Stimulated activated CD4-positive, alpha-beta T cell treated with anti-CD3 and anti-CD28 coated beads, Interleukin-2, amount 100 ng/mL, for 24 hours (primary cell): ENCODE measurements around the gene ITPR2.
"Not testable (repeated sequence)": the region's sequence is repeated elsewhere in the genome, so short reads cannot be mapped to it uniquely, and the experiment has no call there.

Experiments
- DNase-seq, 2 donors: peaks; one replicate each; pipeline ENCODE4 v3.0.0-alpha.2; 2020

Gene ITPR2

DNA sequence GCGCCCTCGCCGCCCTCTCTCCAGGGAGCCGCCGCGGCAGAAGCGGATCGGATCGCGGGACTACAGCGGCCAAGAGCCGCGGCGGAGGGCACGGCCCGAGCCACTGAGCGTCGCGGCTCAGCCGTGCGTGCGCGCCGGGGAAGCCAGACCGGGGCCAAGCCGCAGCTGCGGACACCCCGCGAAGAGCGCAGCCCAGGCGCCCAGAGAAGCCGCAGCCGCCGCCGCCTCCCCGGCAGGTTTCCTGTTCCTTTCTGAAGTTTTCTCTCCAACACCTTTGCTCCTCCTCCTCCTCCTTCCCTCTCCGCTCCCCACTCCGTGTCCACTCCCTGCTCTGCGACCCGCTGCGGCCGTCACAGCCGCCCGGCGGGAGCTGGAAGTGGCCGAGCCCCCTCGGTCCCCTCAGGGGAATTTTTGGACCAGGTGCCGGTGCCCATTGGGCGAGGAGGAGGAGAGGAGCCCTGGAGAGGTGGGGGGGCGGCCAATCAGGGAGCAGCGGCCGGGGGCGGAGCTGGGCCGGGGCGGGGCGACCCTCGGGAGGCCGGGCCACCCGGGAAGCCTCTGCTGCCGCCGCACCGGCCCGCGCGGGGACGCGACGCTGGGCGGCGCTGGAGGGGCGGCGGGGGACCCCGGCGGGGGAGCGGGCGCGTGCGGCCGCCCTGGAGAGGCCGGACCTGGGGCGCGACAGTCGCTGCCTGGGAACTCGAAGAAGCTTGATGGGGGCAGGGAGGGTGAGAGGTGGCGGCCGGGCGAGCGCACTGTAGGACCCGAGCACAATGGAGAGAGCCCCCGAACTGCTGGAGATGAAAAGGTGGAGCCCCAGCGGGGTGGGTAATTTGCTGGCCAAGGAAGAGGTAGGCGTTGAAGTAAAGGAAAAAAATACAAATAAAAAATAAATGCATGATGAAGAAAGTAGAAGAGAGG lies at the start of gene ITPR2:
ITPR2 (minus strand) TSS at position 373 of the 921 bp plus-strand sequence. CDS start 413 bp downstream, outside the sequence.
- DNase-seq: peak; percentile 93 to 95

DNA sequence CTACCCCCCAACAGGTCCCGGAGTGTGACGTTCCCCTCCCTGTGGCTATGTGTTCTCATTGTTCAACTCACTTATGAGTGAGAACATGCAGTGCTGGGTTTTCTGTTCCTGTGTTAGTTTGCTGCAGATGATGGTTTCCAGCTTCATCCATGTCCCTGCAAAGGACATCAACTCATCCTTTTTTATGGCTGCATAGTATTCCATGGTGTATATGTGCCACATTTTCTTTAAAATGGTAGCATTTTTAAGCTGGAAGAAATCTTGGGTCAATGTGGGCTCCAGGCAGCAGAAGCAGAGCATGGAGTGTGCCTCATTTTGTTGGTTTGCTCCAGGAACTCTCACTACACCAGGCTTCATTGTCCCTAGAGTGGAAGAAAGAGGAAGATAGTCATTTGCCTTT lies 47.6 kb upstream of the ITPR2 start:
- no peak for DNase-seq

- DNase-seq: no peak
Observed at GRCh38 chr12:26878661-26879119, 45.7 kb upstream of the ITPR2 start.

DNA sequence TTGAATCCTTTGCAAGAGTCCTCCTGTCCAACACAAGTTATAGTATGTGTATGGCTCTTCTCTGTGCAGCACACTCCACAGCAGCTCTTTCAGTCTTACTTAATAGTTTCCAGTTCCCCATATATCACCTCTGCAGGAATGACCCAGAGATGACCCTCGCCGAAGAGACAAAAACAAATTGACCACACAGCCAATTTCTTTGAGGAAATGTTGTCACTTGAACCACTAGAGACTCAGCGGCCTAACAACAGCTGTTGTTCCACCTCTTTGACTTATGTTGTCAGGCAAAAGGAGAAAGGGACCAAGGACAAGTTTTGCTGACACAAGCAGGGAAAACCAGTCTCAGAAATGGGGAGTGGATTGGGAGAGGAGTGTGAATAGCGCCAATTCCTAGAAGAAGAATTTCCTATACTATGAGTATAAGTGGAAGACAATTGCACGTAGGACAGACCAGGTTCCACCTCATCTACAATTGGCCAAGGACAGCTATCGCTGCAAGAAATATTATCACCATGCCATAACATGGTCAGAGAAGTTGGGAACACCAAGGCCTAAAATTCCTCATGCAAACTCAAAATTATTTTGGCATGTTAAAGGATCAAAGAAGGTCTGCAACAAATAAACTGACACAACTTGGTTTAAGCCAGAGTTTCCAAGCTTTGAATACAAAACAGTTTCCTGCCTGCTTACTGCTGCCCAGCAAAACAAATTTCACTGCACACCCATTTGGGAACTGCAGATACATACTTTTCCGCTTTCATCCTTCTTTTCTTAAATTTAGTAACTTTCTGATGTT lies 41.7 kb upstream of the ITPR2 start:
- DNase-seq: no peak

- DNase-seq: no peak
Observed at GRCh38 chr12:26872625-26873024, 39.6 kb upstream of the ITPR2 start.

GRCh38 chr12:26871985-26872384 lies 39.0 kb upstream of the ITPR2 start:
- DNase-seq: no peak

- DNase-seq: no peak
Observed at GRCh38 chr12:26870491-26871419, 37.8 kb upstream of the ITPR2 start.

GRCh38 chr12:26869908-26870459 lies 37.0 kb upstream of the ITPR2 start:
- DNase-seq: no peak

DNA sequence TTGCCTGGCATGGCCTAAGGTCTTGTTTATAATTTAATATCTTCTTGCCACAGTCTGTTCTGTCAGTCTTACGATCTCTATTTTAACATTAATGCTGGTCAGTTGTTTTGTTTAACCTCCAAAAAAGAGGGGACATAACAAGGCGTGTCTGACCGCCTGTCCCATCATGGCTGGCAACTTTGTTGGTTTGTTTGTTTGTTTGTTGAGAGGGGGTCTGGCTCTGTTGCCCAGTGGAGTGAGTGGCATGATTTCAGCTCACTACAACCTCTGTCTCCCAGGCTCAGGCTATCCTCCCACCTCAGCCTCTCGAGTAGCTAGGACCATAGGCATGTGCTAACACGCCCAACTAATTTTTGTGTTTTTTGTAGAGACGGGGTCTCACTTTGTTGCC lies 36.1 kb upstream of the ITPR2 start:
- no peak for DNase-seq

DNA sequence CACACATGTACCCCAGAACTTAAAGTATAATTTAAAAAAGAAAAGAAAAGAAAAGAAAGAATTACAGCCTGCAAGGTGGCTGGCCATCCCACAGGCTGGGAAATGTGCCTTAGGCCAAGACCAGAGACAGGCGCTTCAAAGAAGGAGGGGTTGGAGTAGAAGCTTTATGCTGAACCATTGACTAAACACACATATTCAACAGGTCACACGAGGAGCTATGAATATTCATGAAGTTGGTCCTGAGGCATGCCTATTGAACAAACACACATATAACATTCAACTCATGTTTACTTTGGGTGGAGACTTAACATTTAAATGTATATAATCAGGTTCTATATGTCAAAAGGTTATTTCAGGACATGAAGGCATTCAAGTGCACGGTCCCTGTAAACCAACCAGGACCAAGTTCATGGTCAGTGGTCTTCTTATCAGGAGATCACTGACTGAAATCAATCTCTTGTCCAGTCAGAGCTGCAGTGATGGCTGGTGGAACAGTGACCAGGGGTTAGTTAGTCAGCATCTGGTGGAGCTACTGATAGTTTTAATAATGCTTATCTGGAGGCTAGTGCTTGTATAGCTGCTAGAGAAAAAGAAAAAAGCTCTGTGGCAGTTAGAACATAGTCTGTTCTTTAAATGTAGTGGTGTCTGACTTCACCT lies 35.6 kb upstream of the ITPR2 start:
- no peak for DNase-seq

DNA sequence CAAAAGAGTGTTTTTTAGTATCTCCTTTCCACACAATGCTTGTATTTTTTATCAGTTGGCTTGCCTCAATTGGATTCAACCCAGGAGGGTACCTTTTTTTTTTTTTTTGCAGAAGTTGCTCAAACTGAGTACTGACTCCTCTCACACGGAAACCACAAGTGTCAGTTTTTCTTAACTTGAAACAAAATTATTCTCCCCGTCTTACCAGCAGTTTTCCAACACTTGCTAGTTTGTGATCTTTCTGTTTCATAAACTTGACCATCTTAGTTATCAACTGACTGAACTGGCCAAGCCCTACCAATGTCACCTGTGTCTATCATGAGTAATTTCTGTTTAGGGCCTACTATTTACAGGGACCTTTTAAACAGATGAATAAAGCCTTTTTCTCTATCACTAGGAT lies 34.1 kb upstream of the ITPR2 start:
- no peak for DNase-seq

DNA sequence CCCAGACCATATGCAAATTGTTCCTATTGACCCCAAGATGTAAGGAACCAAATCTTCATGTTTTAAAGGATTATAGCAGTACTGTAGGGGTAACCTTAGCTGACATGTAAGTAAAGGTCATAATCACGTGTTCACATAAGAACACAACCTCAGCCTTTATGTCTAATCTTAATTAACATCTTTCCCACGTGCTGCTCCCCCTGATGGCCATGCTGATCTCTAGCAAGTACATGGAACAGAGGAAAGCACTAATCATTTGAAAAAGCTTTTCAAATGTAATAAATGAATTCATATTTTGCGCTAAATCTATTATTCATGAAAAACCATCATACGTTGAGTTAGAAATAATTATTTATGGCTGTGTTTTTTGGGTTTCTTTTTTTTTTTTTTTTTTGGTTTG lies 30.5 kb upstream of the ITPR2 start:
- DNase-seq: no peak

GRCh38 chr12:26862787-26863186 lies 29.8 kb upstream of the ITPR2 start:
- DNase-seq: not testable (repeated sequence)

GRCh38 chr12:26861690-26862089 lies 28.7 kb upstream of the ITPR2 start:
- DNase-seq: no peak

DNA sequence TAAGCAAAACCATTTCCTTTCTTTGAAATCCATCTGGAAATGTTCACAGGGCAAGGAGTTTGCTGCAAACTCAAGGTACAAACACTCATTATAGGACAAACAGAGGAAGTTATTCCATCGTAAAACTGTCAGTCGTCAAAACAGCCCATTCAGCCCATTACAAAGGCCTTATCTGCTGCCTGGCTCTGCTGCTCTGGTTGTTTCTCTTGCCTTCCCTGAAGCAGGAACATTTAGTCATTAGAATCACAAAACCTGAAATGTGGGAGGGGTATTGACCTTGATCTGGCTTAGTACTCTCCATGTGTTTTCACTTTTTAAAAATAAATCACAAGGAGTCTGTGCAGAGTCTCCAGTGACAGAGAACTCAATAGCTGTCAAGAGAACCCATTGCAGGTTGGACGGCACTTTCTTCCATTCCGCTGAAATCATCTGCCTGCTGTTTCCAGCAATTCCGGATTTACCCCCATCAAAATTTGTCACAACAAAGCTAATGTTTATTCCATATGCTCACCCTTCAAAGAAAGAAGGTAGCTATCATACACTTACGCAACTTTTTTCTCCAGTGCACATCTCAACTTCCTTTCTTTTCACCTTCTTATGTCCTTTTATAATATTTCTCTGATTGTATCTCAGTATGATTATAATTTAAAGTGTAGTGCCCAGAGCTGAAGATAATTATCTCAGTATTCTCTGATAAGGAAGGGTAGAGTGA lies 24.6 kb upstream of the ITPR2 start:
- DNase-seq: no peak

DNA sequence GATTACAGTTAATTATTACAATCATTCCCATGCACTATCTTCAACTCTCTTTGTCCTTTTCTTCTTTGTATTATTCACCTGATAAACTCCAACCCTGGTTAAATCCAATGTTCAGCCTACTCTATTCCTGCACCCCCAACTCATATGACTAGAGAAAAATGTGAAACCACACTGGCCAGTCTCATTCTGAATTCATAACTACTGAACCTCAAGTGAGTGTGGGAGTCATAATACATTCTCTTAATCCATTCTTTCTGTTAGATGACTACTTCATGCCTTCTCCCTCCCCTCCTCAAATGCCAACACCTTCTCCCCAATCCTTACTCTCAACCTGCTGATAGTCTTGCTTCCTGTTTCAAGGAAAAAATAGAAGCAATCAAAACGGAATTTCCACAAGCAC lies 22.3 kb upstream of the ITPR2 start:
- no peak for DNase-seq

GRCh38 chr12:26854031-26854390 lies 21.0 kb upstream of the ITPR2 start:
- no peak for DNase-seq

DNA sequence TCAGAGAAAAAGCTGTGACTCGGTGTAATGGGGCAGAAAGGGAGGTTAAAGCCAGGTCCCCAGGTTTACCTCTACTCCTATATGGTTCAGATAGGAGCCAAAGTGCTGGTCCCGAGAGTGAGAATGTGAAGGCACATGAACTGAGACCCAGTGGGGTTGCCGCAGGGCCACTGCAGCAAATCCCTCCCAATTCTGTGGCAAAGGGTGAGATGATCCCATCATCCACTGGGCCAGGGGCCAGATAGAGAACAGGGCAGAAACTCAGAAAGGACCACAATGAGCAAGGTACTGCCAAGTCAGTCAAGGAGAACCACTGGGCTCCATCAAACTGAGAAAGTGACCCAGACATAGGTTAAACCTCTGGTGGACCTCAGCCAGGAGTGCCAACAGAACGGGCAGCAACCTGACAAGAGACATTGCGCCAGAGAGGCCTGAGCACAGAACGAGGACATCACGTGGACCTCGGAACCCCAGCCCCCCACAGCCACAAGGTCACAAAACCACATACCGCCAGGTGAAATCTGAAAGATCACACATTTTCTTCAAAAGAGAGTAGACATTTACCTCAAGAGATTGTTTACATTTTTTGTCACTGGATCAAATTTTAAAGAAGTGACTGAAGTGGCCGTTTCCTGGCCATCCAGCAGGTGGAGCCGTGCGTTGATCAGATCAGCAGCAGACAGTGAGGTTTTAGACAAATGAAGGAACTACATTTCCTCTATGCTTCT lies 20.5 kb upstream of the ITPR2 start:
- peak; percentile 74 to 76 for DNase-seq

- DNase-seq: no peak
Observed at GRCh38 chr12:26851031-26851809, 18.2 kb upstream of the ITPR2 start.
